Measurements from ENCODE around the gene NTM. TPM values are rescaled to one million over a fixed set of nuclear protein-coding genes. Genes with fewer than 3 reads are reported as not detected.

Gene NTM
- total RNA-seq, 1 donor from 2014 or later, result 92.1 TPM

GRCh38 chr11:131447277-131447815 lies 76.9 kb downstream of the NTM start:
- H3K4me3 Mint-ChIP-seq (ENCODE audit: unreplicated experiment), result no peak overlapping the region
- no peaks in the 10 kb centered on the region for H3K36me3 Mint-ChIP-seq (ENCODE audit: low read depth)
- H3K27me3 Mint-ChIP-seq (ENCODE audit: low read depth), result peaks cover 13% of the 10 kb centered on the region
- H3K9me3 Mint-ChIP-seq (ENCODE audit: low read depth), result no peaks in the 10 kb centered on the region
- no peak for TF ChIP-seq CTCF (IDR thresholded peaks at IDR 0.05)
- DNase-seq (ENCODE audit: low spot score), result no peak
- no peak overlapping the region for H3K27ac Mint-ChIP-seq (ENCODE audit: unreplicated experiment)
- H3K4me1 Mint-ChIP-seq (ENCODE audit: low read depth), result no peaks in the 10 kb centered on the region

GRCh38 chr11:131447898-131448297 lies 77.5 kb downstream of the NTM start:
- H3K27ac Mint-ChIP-seq (ENCODE audit: unreplicated experiment), result no peak overlapping the region
- H3K4me3 Mint-ChIP-seq (ENCODE audit: unreplicated experiment), result no peak overlapping the region
- H3K9me3 Mint-ChIP-seq (ENCODE audit: low read depth), result no peaks in the 10 kb centered on the region
- H3K36me3 Mint-ChIP-seq (ENCODE audit: low read depth), result no peaks in the 10 kb centered on the region
- H3K27me3 Mint-ChIP-seq (ENCODE audit: low read depth), result peaks cover 18% of the 10 kb centered on the region
- TF ChIP-seq CTCF (IDR thresholded peaks at IDR 0.05), result no peak
- DNase-seq (ENCODE audit: low spot score), result no peak
- H3K4me1 Mint-ChIP-seq (ENCODE audit: low read depth), result no peaks in the 10 kb centered on the region

- Mint-ChIP-seq H3K4me1 (ENCODE audit: low read depth) (no peaks in the 10 kb centered on the region), H3K4me3 (ENCODE audit: unreplicated experiment) (no peak overlapping the region), H3K9me3 (ENCODE audit: low read depth) (no peaks in the 10 kb centered on the region), H3K36me3 (ENCODE audit: low read depth) (no peaks in the 10 kb centered on the region), H3K27ac (ENCODE audit: unreplicated experiment) (no peak overlapping the region), H3K27me3 (ENCODE audit: low read depth) (peaks cover 25% of the 10 kb centered on the region)
- no peak for TF ChIP-seq CTCF (IDR thresholded peaks at IDR 0.05)
- DNase-seq (ENCODE audit: low spot score), result no peak
Measured at GRCh38 chr11:131449036-131450019, 78.9 kb downstream of the NTM start.

GRCh38 chr11:131454490-131454889 lies 84.1 kb downstream of the NTM start:
- no peak for DNase-seq (ENCODE audit: low spot score)
- no peaks in the 10 kb centered on the region for H3K9me3 Mint-ChIP-seq (ENCODE audit: low read depth)
- no peaks in the 10 kb centered on the region for H3K4me1 Mint-ChIP-seq (ENCODE audit: low read depth)
- H3K27ac Mint-ChIP-seq (ENCODE audit: unreplicated experiment), result no peak overlapping the region
- H3K36me3 Mint-ChIP-seq (ENCODE audit: low read depth), result no peaks in the 10 kb centered on the region
- no peak overlapping the region for H3K4me3 Mint-ChIP-seq (ENCODE audit: unreplicated experiment)
- TF ChIP-seq CTCF (IDR thresholded peaks at IDR 0.05), result no peak
- H3K27me3 Mint-ChIP-seq (ENCODE audit: low read depth), result peaks cover 35% of the 10 kb centered on the region

DNA sequence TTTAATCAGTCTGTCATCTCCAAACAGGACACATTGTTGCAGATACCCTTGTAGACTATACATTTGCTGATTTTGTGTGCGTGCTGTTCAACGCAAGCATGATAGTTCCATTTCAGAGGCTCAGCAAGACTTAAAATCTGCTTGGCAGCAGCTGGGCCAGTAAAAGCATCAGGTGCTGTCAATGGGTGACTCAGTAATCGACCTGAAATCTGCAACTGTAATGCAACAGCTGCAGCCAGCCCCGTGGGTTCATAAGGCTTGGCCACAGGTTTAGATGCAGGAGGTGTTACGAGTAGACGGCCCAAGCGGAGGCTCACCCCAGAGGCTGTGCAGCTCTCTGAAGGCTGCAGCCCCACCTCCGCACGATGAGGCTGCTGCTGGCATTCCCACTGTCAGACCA lies 84.6 kb downstream of the NTM start:
- Mint-ChIP-seq H3K36me3 (ENCODE audit: low read depth) (no peaks in the 10 kb centered on the region), H3K4me1 (ENCODE audit: low read depth) (no peaks in the 10 kb centered on the region), H3K27me3 (ENCODE audit: low read depth) (peaks cover 35% of the 10 kb centered on the region), H3K27ac (ENCODE audit: unreplicated experiment) (no peak overlapping the region), H3K4me3 (ENCODE audit: unreplicated experiment) (no peak overlapping the region), H3K9me3 (ENCODE audit: low read depth) (no peaks in the 10 kb centered on the region)
- no peak for TF ChIP-seq CTCF (IDR thresholded peaks at IDR 0.05)
- no peak for DNase-seq (ENCODE audit: low spot score)
